Keratinocyte (primary cell): Measurements from ENCODE around the gene IDE. TPM values are rescaled to one million over a fixed set of nuclear protein-coding genes. Genes with fewer than 3 reads are reported as not detected.
A peak's percentile ranks its signal among the peaks of the same experiment; 100 is the strongest.

Experiments
- DNase-seq: peaks from one replicate; pipeline ENCODE4 v3.0.0-alpha.2; 2011; ENCODE audit warnings: low read depth, missing footprints, low spot score
- FAIRE-seq: peaks from 2 replicates; lab custom pipeline; 2011; peaks lifted over from hg19 to GRCh38; lab: Jason Lieb, UNC
- H2AFZ ChIP-seq: 2 replicates; pipeline ENCODE4 v1.6.0; 2012; ENCODE audit warnings: low read length, control low read depth, inconsistent platforms; ENCODE audit not compliant: control insufficient read depth
- H3K27ac ChIP-seq: 2 replicates; pipeline ENCODE4 v1.5.1; 2011; ENCODE audit warnings: low read length; ENCODE audit not compliant: control insufficient read depth, insufficient read depth
- H3K27me3 ChIP-seq: 3 replicates; pipeline ENCODE4 v1.6.0; 2011; ENCODE audit warnings: low read length; ENCODE audit not compliant: control insufficient read depth, insufficient read depth; ENCODE audit errors: extremely low read depth
- H3K36me3 ChIP-seq, 2 experiments: 2 replicates in 1 of 2; 3 replicates in 1 of 2; pipeline ENCODE4 v1.5.1; 2011; ENCODE audit warnings: low read length in 2 of 2, mild to moderate bottlenecking in 1 of 2; ENCODE audit not compliant: control insufficient read depth in 2 of 2, insufficient read depth in 2 of 2; ENCODE audit errors: extremely low read depth in 1 of 2
- H3K4me1 ChIP-seq: 3 replicates; pipeline ENCODE4 v1.5.1; 2011; ENCODE audit warnings: low read length; ENCODE audit not compliant: control insufficient read depth, insufficient read depth; ENCODE audit errors: extremely low read depth
- H3K4me2 ChIP-seq: 3 replicates; pipeline ENCODE4 v1.6.0; 2011; ENCODE audit warnings: low read depth, low read length; ENCODE audit not compliant: control insufficient read depth, insufficient read depth; ENCODE audit errors: extremely low read depth
- H3K4me3 ChIP-seq, 3 experiments: fragments of 200-600 bp in 1 of 3; sonication (generic) in 1 of 3; 2 replicates in 2 of 3; 3 replicates in 1 of 3; pipeline ENCODE4 v1.5.1; 2011 to 2016; ENCODE audit warnings: low read length in 3 of 3, mild to moderate bottlenecking in 3 of 3, control low read depth in 2 of 3, inconsistent platforms in 1 of 3, low read depth in 1 of 3, mixed read lengths in 1 of 3, mixed run types in 1 of 3, moderate library complexity in 1 of 3; ENCODE audit not compliant: control insufficient read depth in 2 of 3, insufficient read depth in 2 of 3; ENCODE audit errors: extremely low read depth in 1 of 3
- H3K79me2 ChIP-seq: 2 replicates; pipeline ENCODE4 v1.6.0; 2012; ENCODE audit warnings: low read length; ENCODE audit not compliant: control insufficient read depth, insufficient read depth
- H3K9ac ChIP-seq: 3 replicates; pipeline ENCODE4 v1.6.0; 2011; ENCODE audit warnings: low read length; ENCODE audit not compliant: control insufficient read depth, insufficient read depth; ENCODE audit errors: extremely low read depth
- H3K9me1 ChIP-seq: 3 replicates; pipeline ENCODE4 v1.6.0; 2011; ENCODE audit warnings: low read length; ENCODE audit not compliant: control insufficient read depth, insufficient read depth; ENCODE audit errors: extremely low read depth
- H3K9me3 ChIP-seq: 2 replicates; pipeline ENCODE4 v1.5.1; 2012; ENCODE audit warnings: low read depth, low read length; ENCODE audit not compliant: control insufficient read depth
- H4K20me1 ChIP-seq: 3 replicates; pipeline ENCODE4 v1.6.0; 2011; ENCODE audit warnings: low read length; ENCODE audit not compliant: control insufficient read depth, insufficient read depth; ENCODE audit errors: extremely low read depth
- EZH2 ChIP-seq: IDR thresholded peaks from one replicate; pipeline ENCODE4 v1.6.1; 2012; ENCODE audit warnings: inconsistent platforms, mild to moderate bottlenecking, low read length, moderate library complexity
- dilution Hi-C: fragments of 300-500 bp; cut with MboI; formaldehyde crosslinking; loops from one replicate; pipeline ENCODE4 v1.7.0; 2020; ENCODE audit warnings: low sequenced_read_pairs; ENCODE audit not compliant: extremely low pct_ligation_motif_present
- polyA plus RNA-seq, 5 experiments: library from polyadenylated mRNA; depleted of rRNA in 3 of 5; stranded (reverse) in 3 of 5; stranded (forward) in 1 of 5; unstranded in 1 of 5; fragments of >200 nt; gene quantifications; 1 replicate in 1 of 5; 2 replicates in 3 of 5; 3 replicates in 1 of 5; pipeline versions ENCODE4 v1.2.1 to v1.2.3, GENCODE V29; 2011 to 2012; ENCODE audit warnings: missing spikeins in 2 of 5, low read depth in 1 of 5, low replicate concordance in 1 of 5
- TF ChIP-seq, protein P1 (sequence below), 3 experiments: IDR thresholded peaks in 1 of 3; conservative IDR thresholded peaks in 1 of 3; optimal IDR thresholded peaks in 1 of 3; 2 replicates in 2 of 3; 3 replicates in 1 of 3; pipeline versions ENCODE3 to v1.5.1; 2011; ENCODE audit warnings: low read length in 3 of 3, mild to moderate bottlenecking in 3 of 3, moderate library complexity in 2 of 3, control low read depth in 1 of 3, inconsistent platforms in 1 of 3; ENCODE audit not compliant: insufficient read depth in 2 of 3; ENCODE audit errors: extremely low read depth in 1 of 3

IDE gene
- polyA plus RNA-seq, 1 donor (not counting 4 experiments of a cell fraction or from before 2014, with no cell fraction given), result 24.4 TPM

DNA sequence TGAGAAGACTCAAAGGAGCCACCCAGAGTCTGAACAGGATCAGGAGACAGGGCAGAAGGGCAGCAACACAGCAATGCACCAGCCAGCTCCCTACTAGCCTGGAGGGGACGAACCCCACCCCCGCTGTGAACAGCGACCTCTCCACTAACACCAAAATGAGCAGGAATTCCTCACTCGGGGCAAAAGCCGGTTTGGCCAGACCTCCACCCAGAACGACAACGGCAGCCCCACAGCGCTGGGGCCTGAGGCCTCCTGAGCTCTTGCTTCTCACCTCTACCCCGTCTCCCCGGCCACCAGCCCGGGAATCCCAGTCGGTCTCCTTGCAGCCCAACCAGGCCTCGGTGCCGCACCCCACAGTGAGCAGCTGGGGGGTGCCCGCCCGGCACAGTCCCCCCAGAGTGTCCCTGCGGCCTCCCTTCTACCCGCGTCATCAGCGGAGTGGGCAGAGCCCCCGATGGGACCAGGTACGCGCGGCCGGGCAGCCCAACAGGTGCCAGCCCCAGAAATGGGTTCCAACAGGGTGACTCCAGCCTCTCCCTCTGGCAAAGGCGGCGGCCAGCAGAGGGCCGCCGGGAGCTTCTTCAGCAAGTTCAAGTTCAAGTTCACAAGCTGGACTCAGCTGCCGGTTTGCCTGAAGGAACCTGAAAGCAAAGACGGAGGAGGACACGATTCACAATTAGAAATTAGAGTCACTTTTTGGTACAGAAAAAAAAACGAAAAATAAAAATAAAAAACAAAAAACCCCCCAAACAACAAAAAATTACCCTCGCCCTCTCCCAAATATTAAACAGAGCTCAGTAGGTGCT is 153.9 kb downstream of the IDE start:
- Histone ChIP-seq H3K27ac (no peak overlapping the region), H3K9ac (no peak overlapping the region), H4K20me1 (no peaks in the 10 kb centered on the region), H3K27me3 (peaks cover 18% of the 10 kb centered on the region), H3K79me2 (no peaks in the 10 kb centered on the region), H3K4me3 (peak overlapping the region in 1 of 3 experiments; percentile 39), H3K9me3 (no peaks in the 10 kb centered on the region), H3K4me2 (peak overlapping the region; percentile 55), H3K9me1 (no peaks in the 10 kb centered on the region), H2AFZ (no peak overlapping the region), H3K36me3 (no peaks in the 10 kb centered on the region), H3K4me1 (no peaks in the 10 kb centered on the region)
- TF ChIP-seq EZH2, result no peak
- TF ChIP-seq, protein P1, sequence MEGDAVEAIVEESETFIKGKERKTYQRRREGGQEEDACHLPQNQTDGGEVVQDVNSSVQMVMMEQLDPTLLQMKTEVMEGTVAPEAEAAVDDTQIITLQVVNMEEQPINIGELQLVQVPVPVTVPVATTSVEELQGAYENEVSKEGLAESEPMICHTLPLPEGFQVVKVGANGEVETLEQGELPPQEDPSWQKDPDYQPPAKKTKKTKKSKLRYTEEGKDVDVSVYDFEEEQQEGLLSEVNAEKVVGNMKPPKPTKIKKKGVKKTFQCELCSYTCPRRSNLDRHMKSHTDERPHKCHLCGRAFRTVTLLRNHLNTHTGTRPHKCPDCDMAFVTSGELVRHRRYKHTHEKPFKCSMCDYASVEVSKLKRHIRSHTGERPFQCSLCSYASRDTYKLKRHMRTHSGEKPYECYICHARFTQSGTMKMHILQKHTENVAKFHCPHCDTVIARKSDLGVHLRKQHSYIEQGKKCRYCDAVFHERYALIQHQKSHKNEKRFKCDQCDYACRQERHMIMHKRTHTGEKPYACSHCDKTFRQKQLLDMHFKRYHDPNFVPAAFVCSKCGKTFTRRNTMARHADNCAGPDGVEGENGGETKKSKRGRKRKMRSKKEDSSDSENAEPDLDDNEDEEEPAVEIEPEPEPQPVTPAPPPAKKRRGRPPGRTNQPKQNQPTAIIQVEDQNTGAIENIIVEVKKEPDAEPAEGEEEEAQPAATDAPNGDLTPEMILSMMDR (optimal IDR thresholded peaks at IDR 0.05 in 1 of 3, IDR thresholded peaks at IDR 0.05 in 1 of 3, conservative IDR thresholded peaks at IDR 0.05 in 1 of 3; ENCODE audit: extremely low read depth in 1 of 3, insufficient read depth in 2 of 3, low read length in 3 of 3), result peak; percentile 21 to 47 (median 30)
- no peak for DNase-seq
- FAIRE-seq, result no peak
- dilution Hi-C loops, result no loop called here

DNA sequence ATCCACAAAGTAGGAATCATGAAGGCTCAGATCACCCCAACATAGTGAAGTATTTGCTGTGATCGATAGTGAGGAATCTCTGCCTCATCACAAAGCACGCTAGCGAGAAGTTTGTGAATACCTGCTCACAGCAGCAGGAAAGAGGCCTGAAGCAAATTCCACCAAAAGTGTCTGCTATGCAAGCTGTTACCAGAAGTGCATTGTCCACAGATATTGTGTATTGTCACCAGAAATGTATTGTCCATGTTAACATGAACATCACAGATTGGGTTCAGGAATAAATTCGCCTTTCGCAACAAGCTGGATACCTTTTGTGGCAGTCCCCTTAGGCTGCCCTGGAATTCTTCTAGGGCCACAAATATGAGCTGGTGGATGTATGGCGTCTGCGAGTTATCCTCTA is 155.0 kb downstream of the IDE start:
- Histone ChIP-seq H4K20me1 (no peaks in the 10 kb centered on the region), H3K9ac (no peak overlapping the region), H3K4me3 (no peak overlapping the region), H3K36me3 (no peaks in the 10 kb centered on the region), H3K27ac (no peak overlapping the region), H3K4me1 (no peaks in the 10 kb centered on the region), H3K27me3 (peaks cover 18% of the 10 kb centered on the region), H3K9me1 (no peaks in the 10 kb centered on the region), H3K79me2 (no peaks in the 10 kb centered on the region), H3K4me2 (no peak overlapping the region), H3K9me3 (no peaks in the 10 kb centered on the region), H2AFZ (no peak overlapping the region)
- TF ChIP-seq, protein P1 (optimal IDR thresholded peaks at IDR 0.05 in 1 of 3, IDR thresholded peaks at IDR 0.05 in 1 of 3, conservative IDR thresholded peaks at IDR 0.05 in 1 of 3; ENCODE audit: extremely low read depth in 1 of 3, insufficient read depth in 2 of 3, low read length in 3 of 3), result no peak
- no peak for TF ChIP-seq EZH2
- no peak for DNase-seq
- FAIRE-seq, result no peak
- dilution Hi-C loops, result no loop called here
